ENCODE measurements around the gene STAC. TPM values are rescaled to one million over a fixed set of nuclear protein-coding genes. Genes with fewer than 3 reads are reported as not detected.
"Not testable (repeated sequence)": the region's sequence is repeated elsewhere in the genome, so short reads cannot be mapped to it uniquely, and the experiment has no call there.

The STAC gene
- total RNA-seq, 1 experiment from 2014 or later, result not detected

- Histone ChIP-seq H3K36me3 (ENCODE audit: insufficient read depth, low read length) (no peaks in the 10 kb centered on the region), H3K9ac (ENCODE audit: low read length) (no peak overlapping the region), H3K79me2 (ENCODE audit: low read length) (no peaks in the 10 kb centered on the region), H3K9me2 (replicated peaks; ENCODE audit: insufficient read depth, low read length) (no peaks in the 10 kb centered on the region), H3K4me1 (ENCODE audit: low read length) (no peaks in the 10 kb centered on the region), H3K4me2 (ENCODE audit: low read depth, low read length, poor library complexity, severe bottlenecking) (no peak overlapping the region), H3K9me3 (ENCODE audit: low read length) (no peaks in the 10 kb centered on the region), H4K20me1 (ENCODE audit: insufficient read depth, low read depth, low read length) (no peaks in the 10 kb centered on the region), H3K27ac (ENCODE audit: low read length) (no peak overlapping the region), H3K27me3 (ENCODE audit: low read length) (no peaks in the 10 kb centered on the region), H3K4me3 (ENCODE audit: low read length) (no peak overlapping the region), H2AFZ (ENCODE audit: low read length) (no peak overlapping the region)
- DNase-seq, result no peak
Observed at GRCh38 chr3:36562945-36563344, 182.6 kb downstream of the STAC start.

GRCh38 chr3:36575241-36575640 is 194.9 kb downstream of the STAC start:
- H3K9me3 ChIP-seq (ENCODE audit: low read length), result no peaks in the 10 kb centered on the region
- no peak overlapping the region for H3K4me3 ChIP-seq (ENCODE audit: low read length)
- no peak overlapping the region for H3K27ac ChIP-seq (ENCODE audit: low read length)
- H3K79me2 ChIP-seq (ENCODE audit: low read length), result no peaks in the 10 kb centered on the region
- no peaks in the 10 kb centered on the region; the same call in 1 of the 2 replicates for H3K9me2 ChIP-seq (replicated peaks; ENCODE audit: insufficient read depth, low read length)
- no peak overlapping the region for H2AFZ ChIP-seq (ENCODE audit: low read length)
- no peaks in the 10 kb centered on the region for H4K20me1 ChIP-seq (ENCODE audit: insufficient read depth, low read depth, low read length)
- no peaks in the 10 kb centered on the region for H3K27me3 ChIP-seq (ENCODE audit: low read length)
- no peaks in the 10 kb centered on the region for H3K4me1 ChIP-seq (ENCODE audit: low read length)
- DNase-seq, result no peak
- H3K4me2 ChIP-seq (ENCODE audit: low read depth, low read length, poor library complexity, severe bottlenecking), result no peak overlapping the region
- H3K36me3 ChIP-seq (ENCODE audit: insufficient read depth, low read length), result no peaks in the 10 kb centered on the region
- H3K9ac ChIP-seq (ENCODE audit: low read length), result no peak overlapping the region

GRCh38 chr3:36578418-36578817 is 198.1 kb downstream of the STAC start:
- H3K79me2 ChIP-seq (ENCODE audit: low read length), result not testable (repeated sequence)

GRCh38 chr3:36579746-36580145 is 199.4 kb downstream of the STAC start:
- no peak overlapping the region for H3K9ac ChIP-seq (ENCODE audit: low read length)
- no peak overlapping the region for H3K27ac ChIP-seq (ENCODE audit: low read length)
- H3K9me2 ChIP-seq (replicated peaks; ENCODE audit: insufficient read depth, low read length), result no peaks in the 10 kb centered on the region
- no peaks in the 10 kb centered on the region for H3K9me3 ChIP-seq (ENCODE audit: low read length)
- H3K36me3 ChIP-seq (ENCODE audit: insufficient read depth, low read length), result no peaks in the 10 kb centered on the region
- H3K4me3 ChIP-seq (ENCODE audit: low read length), result no peak overlapping the region
- no peak overlapping the region for H3K4me2 ChIP-seq (ENCODE audit: low read depth, low read length, poor library complexity, severe bottlenecking)
- no peak overlapping the region for H2AFZ ChIP-seq (ENCODE audit: low read length)
- no peaks in the 10 kb centered on the region for H3K27me3 ChIP-seq (ENCODE audit: low read length)
- DNase-seq, result no peak
- H4K20me1 ChIP-seq (ENCODE audit: insufficient read depth, low read depth, low read length), result no peaks in the 10 kb centered on the region
- no peaks in the 10 kb centered on the region for H3K79me2 ChIP-seq (ENCODE audit: low read length)
- no peaks in the 10 kb centered on the region for H3K4me1 ChIP-seq (ENCODE audit: low read length)

More at GRCh38 chr3:36578418-36578817, 198.1 kb downstream of the STAC start:
- not testable (repeated sequence) for H3K27me3 ChIP-seq (ENCODE audit: low read length); H3K27ac ChIP-seq (ENCODE audit: low read length); H3K9me3 ChIP-seq (ENCODE audit: low read length); H3K9ac ChIP-seq (ENCODE audit: low read length); H3K36me3 ChIP-seq (ENCODE audit: insufficient read depth, low read length); H3K9me2 ChIP-seq (replicated peaks; ENCODE audit: insufficient read depth, low read length); H3K4me3 ChIP-seq (ENCODE audit: low read length); H4K20me1 ChIP-seq (ENCODE audit: insufficient read depth, low read depth, low read length); DNase-seq; H3K4me1 ChIP-seq (ENCODE audit: low read length); H3K4me2 ChIP-seq (ENCODE audit: low read depth, low read length, poor library complexity, severe bottlenecking); H2AFZ ChIP-seq (ENCODE audit: low read length)

GRCh38 chr3:36580716-36581115 is 200.4 kb downstream of the STAC start:
- Histone ChIP-seq H2AFZ (ENCODE audit: low read length) (no peak overlapping the region), H3K9ac (ENCODE audit: low read length) (no peak overlapping the region), H3K79me2 (ENCODE audit: low read length) (no peaks in the 10 kb centered on the region), H3K36me3 (ENCODE audit: insufficient read depth, low read length) (no peaks in the 10 kb centered on the region), H3K4me3 (ENCODE audit: low read length) (no peak overlapping the region), H3K27me3 (ENCODE audit: low read length) (no peaks in the 10 kb centered on the region), H3K9me2 (replicated peaks; ENCODE audit: insufficient read depth, low read length) (no peaks in the 10 kb centered on the region), H3K27ac (ENCODE audit: low read length) (no peak overlapping the region), H4K20me1 (ENCODE audit: insufficient read depth, low read depth, low read length) (no peaks in the 10 kb centered on the region), H3K4me1 (ENCODE audit: low read length) (no peaks in the 10 kb centered on the region), H3K9me3 (ENCODE audit: low read length) (no peaks in the 10 kb centered on the region), H3K4me2 (ENCODE audit: low read depth, low read length, poor library complexity, severe bottlenecking) (no peak overlapping the region)
- DNase-seq, result no peak

GRCh38 chr3:36591959-36592358 is 211.7 kb downstream of the STAC start:
- H3K9me3 ChIP-seq (ENCODE audit: low read length), result no peaks in the 10 kb centered on the region
- no peaks in the 10 kb centered on the region for H3K4me1 ChIP-seq (ENCODE audit: low read length)
- H3K27me3 ChIP-seq (ENCODE audit: low read length), result no peaks in the 10 kb centered on the region
- no peak overlapping the region for H3K4me2 ChIP-seq (ENCODE audit: low read depth, low read length, poor library complexity, severe bottlenecking)
- no peaks in the 10 kb centered on the region for H3K9me2 ChIP-seq (replicated peaks; ENCODE audit: insufficient read depth, low read length)
- no peak for DNase-seq
- H3K27ac ChIP-seq (ENCODE audit: low read length), result no peak overlapping the region
- H3K79me2 ChIP-seq (ENCODE audit: low read length), result no peaks in the 10 kb centered on the region
- no peaks in the 10 kb centered on the region for H3K36me3 ChIP-seq (ENCODE audit: insufficient read depth, low read length)
- H4K20me1 ChIP-seq (ENCODE audit: insufficient read depth, low read depth, low read length), result no peaks in the 10 kb centered on the region
- H2AFZ ChIP-seq (ENCODE audit: low read length), result no peak overlapping the region
- H3K4me3 ChIP-seq (ENCODE audit: low read length), result no peak overlapping the region
- H3K9ac ChIP-seq (ENCODE audit: low read length), result no peak overlapping the region

GRCh38 chr3:36595511-36595910 is 215.2 kb downstream of the STAC start:
- Histone ChIP-seq H3K27ac (ENCODE audit: low read length) (no peak overlapping the region), H3K4me2 (ENCODE audit: low read depth, low read length, poor library complexity, severe bottlenecking) (no peak overlapping the region), H3K9me3 (ENCODE audit: low read length) (no peaks in the 10 kb centered on the region), H2AFZ (ENCODE audit: low read length) (no peak overlapping the region), H3K4me3 (ENCODE audit: low read length) (no peak overlapping the region), H3K9ac (ENCODE audit: low read length) (no peak overlapping the region), H3K79me2 (ENCODE audit: low read length) (no peaks in the 10 kb centered on the region), H3K4me1 (ENCODE audit: low read length) (no peaks in the 10 kb centered on the region), H4K20me1 (ENCODE audit: insufficient read depth, low read depth, low read length) (no peaks in the 10 kb centered on the region), H3K9me2 (replicated peaks; ENCODE audit: insufficient read depth, low read length) (no peaks in the 10 kb centered on the region), H3K36me3 (ENCODE audit: insufficient read depth, low read length) (no peaks in the 10 kb centered on the region), H3K27me3 (ENCODE audit: low read length) (no peaks in the 10 kb centered on the region)
- no peak for DNase-seq

GRCh38 chr3:36596419-36596818 is 216.1 kb downstream of the STAC start:
- Histone ChIP-seq H3K9me2 (replicated peaks; ENCODE audit: insufficient read depth, low read length) (no peaks in the 10 kb centered on the region), H3K27ac (ENCODE audit: low read length) (no peak overlapping the region), H3K27me3 (ENCODE audit: low read length) (no peaks in the 10 kb centered on the region), H3K79me2 (ENCODE audit: low read length) (no peaks in the 10 kb centered on the region), H3K4me1 (ENCODE audit: low read length) (no peaks in the 10 kb centered on the region), H3K9me3 (ENCODE audit: low read length) (no peaks in the 10 kb centered on the region), H3K4me2 (ENCODE audit: low read depth, low read length, poor library complexity, severe bottlenecking) (no peak overlapping the region), H3K36me3 (ENCODE audit: insufficient read depth, low read length) (no peaks in the 10 kb centered on the region), H2AFZ (ENCODE audit: low read length) (no peak overlapping the region), H3K9ac (ENCODE audit: low read length) (no peak overlapping the region), H4K20me1 (ENCODE audit: insufficient read depth, low read depth, low read length) (no peaks in the 10 kb centered on the region), H3K4me3 (ENCODE audit: low read length) (no peak overlapping the region)
- DNase-seq, result no peak

- H3K36me3 ChIP-seq (ENCODE audit: insufficient read depth, low read length), result no peaks in the 10 kb centered on the region
- H3K4me1 ChIP-seq (ENCODE audit: low read length), result no peaks in the 10 kb centered on the region
- H3K9me3 ChIP-seq (ENCODE audit: low read length), result no peaks in the 10 kb centered on the region
- no peak for DNase-seq
- no peak overlapping the region for H3K4me3 ChIP-seq (ENCODE audit: low read length)
- no peaks in the 10 kb centered on the region for H4K20me1 ChIP-seq (ENCODE audit: insufficient read depth, low read depth, low read length)
- H2AFZ ChIP-seq (ENCODE audit: low read length), result no peak overlapping the region
- no peak overlapping the region for H3K27ac ChIP-seq (ENCODE audit: low read length)
- H3K27me3 ChIP-seq (ENCODE audit: low read length), result no peaks in the 10 kb centered on the region
- H3K4me2 ChIP-seq (ENCODE audit: low read depth, low read length, poor library complexity, severe bottlenecking), result no peak overlapping the region
- H3K9me2 ChIP-seq (replicated peaks; ENCODE audit: insufficient read depth, low read length), result no peaks in the 10 kb centered on the region
- no peak overlapping the region for H3K9ac ChIP-seq (ENCODE audit: low read length)
- H3K79me2 ChIP-seq (ENCODE audit: low read length), result no peaks in the 10 kb centered on the region
Observed at GRCh38 chr3:36597422-36597821, 217.1 kb downstream of the STAC start.

Data from Karpas-422 (cell line).